T-helper 17 cell (primary cell): ENCODE data around the gene ICA1. TPM values are rescaled to one million over a fixed set of nuclear protein-coding genes. Genes with fewer than 3 reads are reported as not detected.
A peak's percentile ranks its signal among the peaks of the same experiment; 100 is the strongest.

Experiments
- ATAC-seq: fragments of 150-1000 bp; cut with Tn5 transposase; 2 replicates; pipeline ENCODE4 v1.10.0; 2021; ENCODE audit warnings: mild to moderate bottlenecking, moderate library complexity
- DNase-seq, 3 donors: peaks; one replicate each; pipeline versions ENCODE4 v3.0.0 to v3.0.0-alpha.2; 2020 to 2021
- H3K9me3 ChIP-seq: one replicate; pipeline ENCODE4 v1.7.0; 2013; ENCODE audit warnings: low read length, mild to moderate bottlenecking; ENCODE audit not compliant: control insufficient read depth, poor library complexity, severe bottlenecking
- H3K27ac Mint-ChIP-seq: one replicate; pipeline ENCODE4 v1.8.0; 2022; ENCODE audit warnings: mild to moderate bottlenecking, moderate library complexity, mixed read lengths
- H3K27me3 Mint-ChIP-seq: one replicate; pipeline ENCODE4 v1.8.0; 2022; ENCODE audit warnings: mixed read lengths
- H3K36me3 Mint-ChIP-seq: one replicate; pipeline ENCODE4 v1.8.0; 2022; ENCODE audit warnings: low read depth, mixed read lengths
- H3K4me1 Mint-ChIP-seq: one replicate; pipeline ENCODE4 v1.8.0; 2022; ENCODE audit warnings: mild to moderate bottlenecking, mixed read lengths
- H3K4me3 Mint-ChIP-seq: one replicate; pipeline ENCODE4 v1.8.0; 2022; ENCODE audit warnings: mild to moderate bottlenecking, moderate library complexity, mixed read lengths
- total RNA-seq, 4 donors: library from RNA in 2 of 4; stranded (reverse) in 2 of 4; gene quantifications; one replicate each; pipeline ENCODE4 v1.2.3 and lab custom pipeline; 2022 to 2026

Gene ICA1
- total RNA-seq, 2 donors from 2014 or later = 4.5 to 12.8 TPM

DNA sequence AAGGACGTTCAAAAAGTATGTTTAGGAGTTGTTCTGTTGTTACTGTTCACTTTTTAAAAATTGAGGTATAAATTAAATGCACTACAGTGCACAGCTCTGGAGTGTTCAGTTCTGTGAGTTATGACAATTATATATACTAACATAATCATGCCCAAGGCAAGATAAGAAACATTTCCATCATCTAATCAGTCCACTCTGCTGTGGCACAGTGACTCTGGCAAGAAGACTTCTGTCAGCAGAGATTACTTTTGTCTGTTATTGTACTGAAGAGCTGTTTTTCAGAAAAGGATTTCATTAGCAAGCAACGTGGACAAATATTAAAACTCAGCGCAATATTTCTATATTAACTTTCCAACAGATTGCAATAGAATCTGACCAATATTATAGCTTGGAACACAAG is 32.0 kb downstream of the ICA1 start:
- no peaks in the 10 kb centered on the region for H3K9me3 ChIP-seq
- Mint-ChIP-seq H3K4me1 (peaks cover 2% of the 10 kb centered on the region), H3K4me3 (no peak overlapping the region), H3K36me3 (peaks cover 4% of the 10 kb centered on the region), H3K27me3 (peaks cover 57% of the 10 kb centered on the region), H3K27ac (no peak overlapping the region)
- ATAC-seq (no peak), DNase-seq (no peak)

GRCh38 chr7:8228766-8229674 is 32.9 kb downstream of the ICA1 start:
- peaks cover 2% of the 10 kb centered on the region for H3K4me1 Mint-ChIP-seq
- peaks cover 4% of the 10 kb centered on the region for H3K36me3 Mint-ChIP-seq
- DNase-seq (no peak), ATAC-seq (no peak)
- no peak overlapping the region for H3K4me3 Mint-ChIP-seq
- no peak overlapping the region for H3K27ac Mint-ChIP-seq
- no peaks in the 10 kb centered on the region for H3K9me3 ChIP-seq
- peaks cover 63% of the 10 kb centered on the region for H3K27me3 Mint-ChIP-seq

DNA sequence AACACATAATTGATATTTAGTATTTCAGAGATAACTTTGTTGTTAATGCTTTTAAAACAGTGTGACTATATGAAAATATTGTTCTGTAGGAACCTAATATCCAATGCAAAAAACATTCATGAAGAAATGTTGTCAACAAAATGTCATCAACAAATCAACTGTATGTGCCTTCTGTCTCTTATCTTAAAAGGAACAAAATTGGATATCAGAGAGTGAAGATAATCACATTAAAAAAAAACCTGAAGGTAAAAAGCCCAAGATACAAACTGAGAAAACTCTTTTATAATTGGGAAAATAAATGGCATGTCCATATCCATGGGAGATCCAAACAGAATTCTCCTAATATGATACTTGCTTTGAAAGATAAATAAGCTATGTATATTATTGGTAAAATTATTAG is 33.9 kb downstream of the ICA1 start:
- Mint-ChIP-seq H3K4me1 (peaks cover 2% of the 10 kb centered on the region), H3K36me3 (peaks cover 4% of the 10 kb centered on the region), H3K27me3 (peaks cover 63% of the 10 kb centered on the region), H3K4me3 (no peak overlapping the region), H3K27ac (no peak overlapping the region)
- ATAC-seq (no peak), DNase-seq (no peak)
- H3K9me3 ChIP-seq = no peaks in the 10 kb centered on the region

DNA sequence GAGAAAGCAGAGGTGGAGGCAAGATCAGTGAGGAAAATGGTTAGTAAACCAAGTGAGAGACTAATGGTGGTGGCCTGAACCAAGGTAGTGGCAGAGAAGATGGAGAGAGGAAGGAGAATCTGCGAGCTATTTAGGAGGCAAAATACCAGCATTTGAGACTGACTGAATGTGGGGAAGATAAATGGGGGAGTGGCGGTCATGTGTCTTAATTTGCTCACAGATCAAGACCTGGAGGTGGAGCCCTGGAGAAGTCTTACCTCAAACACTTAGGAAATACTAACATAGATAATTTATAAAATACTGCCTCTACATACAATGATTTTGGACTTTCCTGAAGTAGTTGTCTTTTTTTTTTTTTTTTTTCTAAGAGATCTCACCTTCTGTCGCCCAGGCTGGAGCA is 34.7 kb downstream of the ICA1 start:
- peaks cover 55% of the 10 kb centered on the region for H3K27me3 Mint-ChIP-seq
- H3K9me3 ChIP-seq = no peaks in the 10 kb centered on the region
- H3K4me1 Mint-ChIP-seq = peaks cover 2% of the 10 kb centered on the region
- no peak overlapping the region for H3K27ac Mint-ChIP-seq
- ATAC-seq (no peak), DNase-seq (no peak)
- peaks cover 4% of the 10 kb centered on the region for H3K36me3 Mint-ChIP-seq
- H3K4me3 Mint-ChIP-seq = no peak overlapping the region

DNA sequence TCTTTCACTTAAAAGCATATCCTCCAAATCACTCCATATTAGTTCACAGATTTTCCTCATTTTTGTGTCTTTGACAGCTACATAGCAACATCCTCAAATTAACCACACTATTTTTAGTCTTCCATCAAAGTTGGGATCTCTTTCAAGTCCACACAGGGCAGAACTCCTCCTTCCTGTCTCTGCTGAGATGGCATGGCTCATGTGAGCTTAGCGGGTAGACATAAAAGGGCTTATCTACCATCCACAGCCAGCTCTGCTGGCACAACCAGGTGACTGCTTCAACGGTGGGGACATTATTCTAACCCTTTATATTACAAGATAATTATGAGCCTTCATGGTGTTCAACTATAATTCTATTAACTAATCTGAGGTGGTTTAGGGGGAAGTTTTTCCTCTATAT is 35.5 kb downstream of the ICA1 start:
- H3K4me1 Mint-ChIP-seq = peaks cover 2% of the 10 kb centered on the region
- H3K4me3 Mint-ChIP-seq = no peak overlapping the region
- peaks cover 4% of the 10 kb centered on the region for H3K36me3 Mint-ChIP-seq
- no peak for DNase-seq
- no peaks in the 10 kb centered on the region for H3K9me3 ChIP-seq
- no peak overlapping the region for H3K27ac Mint-ChIP-seq
- peaks cover 54% of the 10 kb centered on the region for H3K27me3 Mint-ChIP-seq
- ATAC-seq = no peak

GRCh38 chr7:8221567-8221966 is 40.4 kb downstream of the ICA1 start:
- no peaks in the 10 kb centered on the region for H3K9me3 ChIP-seq
- no peak overlapping the region for H3K27ac Mint-ChIP-seq
- H3K36me3 Mint-ChIP-seq = no peaks in the 10 kb centered on the region
- H3K4me1 Mint-ChIP-seq = peaks cover 6% of the 10 kb centered on the region
- H3K27me3 Mint-ChIP-seq = peaks cover 30% of the 10 kb centered on the region
- DNase-seq (no peak), ATAC-seq (no peak)
- no peak overlapping the region for H3K4me3 Mint-ChIP-seq

DNA sequence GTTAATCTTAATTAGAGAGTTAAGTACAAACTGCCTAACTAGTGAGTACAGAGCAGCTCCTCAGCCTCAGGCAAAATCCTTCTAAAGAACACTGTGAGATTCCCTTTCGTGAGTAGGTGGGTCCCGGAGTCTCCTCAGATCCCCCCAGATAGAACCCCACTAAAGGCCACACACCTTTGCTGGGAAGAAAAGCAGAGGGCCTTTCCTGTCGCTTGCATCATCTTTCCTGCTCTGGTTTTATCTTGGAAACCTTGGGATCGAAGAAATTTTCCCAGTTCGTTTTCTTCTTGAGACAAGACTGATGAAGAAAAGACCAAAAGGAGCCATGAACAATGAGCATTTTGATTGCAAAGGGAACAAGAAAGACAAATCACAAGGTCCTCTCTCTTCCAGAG is 40.9 kb downstream of the ICA1 start:
- ATAC-seq = no peak
- no peak overlapping the region for H3K27ac Mint-ChIP-seq
- H3K9me3 ChIP-seq = no peaks in the 10 kb centered on the region
- no peaks in the 10 kb centered on the region for H3K36me3 Mint-ChIP-seq
- H3K4me1 Mint-ChIP-seq = peaks cover 3% of the 10 kb centered on the region
- peaks cover 25% of the 10 kb centered on the region for H3K27me3 Mint-ChIP-seq
- DNase-seq = no peak
- no peak overlapping the region for H3K4me3 Mint-ChIP-seq

- no peak overlapping the region for H3K27ac Mint-ChIP-seq
- peaks cover 3% of the 10 kb centered on the region for H3K4me1 Mint-ChIP-seq
- no peaks in the 10 kb centered on the region for H3K36me3 Mint-ChIP-seq
- H3K4me3 Mint-ChIP-seq = no peak overlapping the region
- no peak for DNase-seq
- H3K9me3 ChIP-seq = no peaks in the 10 kb centered on the region
- peaks cover 20% of the 10 kb centered on the region for H3K27me3 Mint-ChIP-seq
- no peak for ATAC-seq
These were observed 41.4 kb downstream of the ICA1 start for GRCh38 chr7:8220376-8221100.

GRCh38 chr7:8217200-8218068 is 44.5 kb downstream of the ICA1 start:
- H3K9me3 ChIP-seq = no peaks in the 10 kb centered on the region
- Mint-ChIP-seq H3K36me3 (peaks cover 3% of the 10 kb centered on the region), H3K27me3 (no peaks in the 10 kb centered on the region), H3K4me3 (peak overlapping the region; percentile 25), H3K4me1 (peaks cover 3% of the 10 kb centered on the region), H3K27ac (no peak overlapping the region)
- ATAC-seq = peak; percentile 67
- peak in 1 of 3 donors; percentile 12 for DNase-seq

DNA sequence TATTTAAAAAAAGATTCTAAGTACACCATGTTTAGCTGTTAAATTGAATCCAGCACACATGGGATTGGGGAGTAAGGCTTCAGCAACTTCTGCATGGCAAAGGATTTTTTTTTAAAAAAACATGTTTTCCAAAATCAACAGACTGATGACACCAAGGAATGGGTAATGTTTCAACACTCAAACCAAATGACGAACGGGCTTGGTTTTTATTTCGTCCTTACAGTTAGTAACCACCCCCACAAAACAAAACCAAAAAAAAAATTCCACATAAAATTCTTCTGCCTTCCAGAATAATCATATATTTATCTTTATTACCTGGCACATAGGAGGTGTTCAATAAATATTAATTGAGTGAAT is 45.7 kb downstream of the ICA1 start:
- ATAC-seq (no peak), DNase-seq (no peak)
- H3K4me3 Mint-ChIP-seq = no peak overlapping the region
- peaks cover 3% of the 10 kb centered on the region for H3K36me3 Mint-ChIP-seq
- no peaks in the 10 kb centered on the region for H3K9me3 ChIP-seq
- peaks cover 3% of the 10 kb centered on the region for H3K4me1 Mint-ChIP-seq
- H3K27ac Mint-ChIP-seq = no peak overlapping the region
- no peaks in the 10 kb centered on the region for H3K27me3 Mint-ChIP-seq

DNA sequence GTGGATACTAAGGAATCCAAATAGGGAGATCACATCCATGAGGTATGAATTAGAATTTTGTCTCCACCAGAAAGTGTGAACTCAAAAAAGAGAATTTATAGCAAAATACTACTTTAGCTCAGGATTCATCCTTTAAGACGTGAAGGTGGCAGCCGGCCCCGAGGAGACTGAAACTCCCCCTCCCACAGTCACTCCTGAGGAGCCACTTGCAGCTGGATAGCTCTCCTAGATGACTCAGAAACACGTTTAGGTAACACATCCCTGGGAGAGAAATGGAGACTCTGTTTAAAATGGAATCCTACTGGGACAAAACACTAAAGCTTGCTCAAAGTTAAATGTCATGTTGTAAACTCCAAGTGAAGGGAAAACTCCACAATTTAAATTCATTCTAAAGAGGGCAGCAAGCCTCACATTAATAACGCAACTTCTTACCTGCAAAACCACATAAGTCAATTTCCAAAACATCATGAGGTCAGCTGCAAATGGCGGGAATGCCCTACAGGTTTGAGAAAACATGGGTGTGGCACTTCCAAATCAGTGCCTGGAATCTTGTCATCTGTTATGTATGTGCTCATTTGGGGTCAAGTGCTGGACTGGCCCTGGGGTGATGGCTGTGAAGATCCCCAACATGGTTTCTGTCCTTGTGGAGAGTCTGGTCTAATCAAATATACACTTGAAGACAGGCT is 46.2 kb downstream of the ICA1 start:
- H3K27me3 Mint-ChIP-seq = no peaks in the 10 kb centered on the region
- no peaks in the 10 kb centered on the region for H3K9me3 ChIP-seq
- H3K4me1 Mint-ChIP-seq = peaks cover 3% of the 10 kb centered on the region
- H3K4me3 Mint-ChIP-seq = no peak overlapping the region
- H3K36me3 Mint-ChIP-seq = peaks cover 3% of the 10 kb centered on the region
- DNase-seq = no peak
- ATAC-seq = no peak
- peak overlapping the region; percentile 81 for H3K27ac Mint-ChIP-seq

DNA sequence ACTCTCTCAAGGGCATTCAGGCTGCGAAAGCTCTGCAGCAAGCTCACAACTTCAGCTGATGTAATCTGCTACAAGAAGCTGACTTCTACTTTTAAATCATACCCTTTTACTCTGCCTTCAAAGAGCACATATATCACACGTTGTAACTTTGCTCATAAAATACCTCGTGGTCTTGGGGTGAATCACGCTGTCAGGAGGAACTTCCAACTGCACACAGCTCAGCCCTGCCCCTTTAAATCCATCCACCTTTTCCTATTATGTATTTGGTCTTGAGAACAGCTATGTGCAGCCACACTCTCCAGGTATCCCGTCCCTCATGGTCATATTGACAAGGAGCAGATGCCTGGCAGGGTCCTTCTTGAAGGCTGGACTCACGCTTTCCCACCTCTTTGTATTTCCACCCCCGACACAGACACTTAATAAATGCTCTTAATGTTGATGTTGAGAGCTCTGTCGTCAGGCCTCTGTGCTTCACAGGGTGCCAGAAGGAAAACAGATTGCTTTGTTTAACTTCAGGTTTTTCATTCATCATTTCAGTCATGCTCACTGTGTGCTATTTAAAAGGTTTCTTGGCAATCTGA is 47.6 kb downstream of the ICA1 start:
- Mint-ChIP-seq H3K27me3 (no peaks in the 10 kb centered on the region), H3K36me3 (peaks cover 3% of the 10 kb centered on the region), H3K4me1 (peaks cover 3% of the 10 kb centered on the region), H3K4me3 (no peak overlapping the region), H3K27ac (peak overlapping the region; percentile 81)
- ATAC-seq = no peak
- no peaks in the 10 kb centered on the region for H3K9me3 ChIP-seq
- no peak for DNase-seq
